ENCODE measurements around the gene DIO2. TPM values are rescaled to one million over a fixed set of nuclear protein-coding genes. Genes with fewer than 3 reads are reported as not detected.
A peak's percentile ranks its signal among the peaks of the same experiment; 100 is the strongest.

DIO2 gene
- 2.5 and 9.3 TPM in 2 replicates for total RNA-seq
- 0.71 and 0.74 TPM in 2 replicates for polyA plus RNA-seq

DNA sequence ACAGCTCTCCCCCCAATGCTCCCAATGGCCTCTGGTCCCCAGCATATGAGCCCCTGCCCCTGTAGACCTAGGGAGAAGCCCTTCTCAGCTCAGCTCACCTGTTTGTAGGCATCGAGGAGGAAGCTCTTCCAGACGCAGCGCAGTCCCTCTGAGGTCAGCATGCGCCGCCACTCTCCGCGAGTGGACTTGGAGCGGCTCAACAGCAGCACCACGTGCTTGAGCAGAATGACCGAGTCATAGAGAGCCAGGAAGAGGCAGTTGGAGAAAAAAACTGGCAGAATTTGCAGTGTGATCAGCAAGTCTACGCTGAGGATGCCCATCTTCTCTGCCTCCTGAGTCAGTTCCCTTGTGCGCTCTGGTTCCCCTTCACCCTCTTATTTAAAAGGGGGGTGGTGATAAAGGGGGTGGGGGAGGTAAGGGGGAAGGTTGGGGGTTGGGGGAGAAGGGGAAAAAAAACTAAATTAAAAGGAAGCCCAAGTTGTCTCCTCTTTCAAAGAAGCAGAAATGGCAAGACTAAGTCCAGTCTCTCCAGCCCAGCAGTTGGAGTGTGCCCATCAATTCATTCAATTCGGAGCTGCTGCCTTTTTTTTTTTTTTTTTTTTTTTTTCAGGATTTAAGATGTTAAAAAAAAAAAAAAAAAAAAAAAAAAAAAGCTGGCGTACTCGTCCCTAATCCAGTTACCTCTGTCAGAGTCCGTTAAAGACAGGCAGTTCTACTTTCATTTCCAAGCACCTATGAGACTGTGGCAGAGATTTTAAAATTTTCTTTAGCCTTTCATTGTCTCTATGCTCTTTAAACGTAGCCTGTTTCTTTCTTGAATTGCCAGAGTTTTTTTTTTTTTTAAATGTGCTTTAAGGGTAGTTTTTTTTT is at the start of gene DIO2:
Gene DIO2 (minus strand): TSS at position 352 of the 870 bp plus-strand sequence. CDS start 32 bp downstream, at position 320.
- Histone ChIP-seq H3K79me2 (no peaks in the 10 kb centered on the region), H3K4me2 (peak within 1 kb of the TSS; percentile 76), H3K36me3 (replicated peaks; ENCODE audit: insufficient read depth, low read depth) (no peaks in the 10 kb centered on the region), H4K20me1 (ENCODE audit: insufficient read depth, poor library complexity, severe bottlenecking) (no peaks in the 10 kb centered on the region), H3K9me2 (replicated peaks; ENCODE audit: insufficient read depth) (no peaks in the 10 kb centered on the region), H3K4me3 (peak within 1 kb of the TSS; percentile 33), H3K4me1 (ENCODE audit: insufficient read depth) (no peaks in the 10 kb centered on the region), H3K27ac (peak within 1 kb of the TSS; percentile 2), H2AFZ (peak within 1 kb of the TSS; percentile 29), H3K9me3 (ENCODE audit: low read depth) (no peaks in the 10 kb centered on the region), H3K27me3 (no peaks in the 10 kb centered on the region)
- peak; percentile 11 for DNase-seq (ENCODE audit: low spot score)
- TF ChIP-seq, protein P1, sequence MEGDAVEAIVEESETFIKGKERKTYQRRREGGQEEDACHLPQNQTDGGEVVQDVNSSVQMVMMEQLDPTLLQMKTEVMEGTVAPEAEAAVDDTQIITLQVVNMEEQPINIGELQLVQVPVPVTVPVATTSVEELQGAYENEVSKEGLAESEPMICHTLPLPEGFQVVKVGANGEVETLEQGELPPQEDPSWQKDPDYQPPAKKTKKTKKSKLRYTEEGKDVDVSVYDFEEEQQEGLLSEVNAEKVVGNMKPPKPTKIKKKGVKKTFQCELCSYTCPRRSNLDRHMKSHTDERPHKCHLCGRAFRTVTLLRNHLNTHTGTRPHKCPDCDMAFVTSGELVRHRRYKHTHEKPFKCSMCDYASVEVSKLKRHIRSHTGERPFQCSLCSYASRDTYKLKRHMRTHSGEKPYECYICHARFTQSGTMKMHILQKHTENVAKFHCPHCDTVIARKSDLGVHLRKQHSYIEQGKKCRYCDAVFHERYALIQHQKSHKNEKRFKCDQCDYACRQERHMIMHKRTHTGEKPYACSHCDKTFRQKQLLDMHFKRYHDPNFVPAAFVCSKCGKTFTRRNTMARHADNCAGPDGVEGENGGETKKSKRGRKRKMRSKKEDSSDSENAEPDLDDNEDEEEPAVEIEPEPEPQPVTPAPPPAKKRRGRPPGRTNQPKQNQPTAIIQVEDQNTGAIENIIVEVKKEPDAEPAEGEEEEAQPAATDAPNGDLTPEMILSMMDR (IDR thresholded peaks at IDR 0.05; ENCODE audit: poor library complexity), result no peak
- TF ChIP-seq EZH2phosphoT487 (IDR thresholded peaks at IDR 0.05; ENCODE audit: low read depth, severe bottlenecking, unreplicated experiment), result no peak
- TF ChIP-seq EZH2 (IDR thresholded peaks at IDR 0.05; ENCODE audit: borderline replicate concordance), result no peak
- 57% methylated on average over 17 of the region's 17 CpGs for WGBS (ENCODE audit: low lambda C conversion rate, missing lambda C conversion rate)

GRCh38 chr14:80260645-80261044 is 49.3 kb upstream of the DIO2 start:
- H3K27ac ChIP-seq, result no peak overlapping the region
- H3K4me3 ChIP-seq, result no peak overlapping the region
- TF ChIP-seq EZH2phosphoT487 (IDR thresholded peaks at IDR 0.05; ENCODE audit: low read depth, severe bottlenecking, unreplicated experiment), result no peak
- TF ChIP-seq EZH2 (IDR thresholded peaks at IDR 0.05; ENCODE audit: borderline replicate concordance), result no peak
- TF ChIP-seq, protein P1 (IDR thresholded peaks at IDR 0.05; ENCODE audit: poor library complexity), result no peak
- H3K79me2 ChIP-seq, result no peaks in the 10 kb centered on the region
- DNase-seq (ENCODE audit: low spot score), result no peak
- WGBS (ENCODE audit: low lambda C conversion rate, missing lambda C conversion rate), result 59% methylated on average over 5 of the region's 5 CpGs
- H3K27me3 ChIP-seq, result no peaks in the 10 kb centered on the region
- no peaks in the 10 kb centered on the region for H3K9me2 ChIP-seq (replicated peaks; ENCODE audit: insufficient read depth)
- H3K4me2 ChIP-seq, result no peak overlapping the region
- no peaks in the 10 kb centered on the region for H4K20me1 ChIP-seq (ENCODE audit: insufficient read depth, poor library complexity, severe bottlenecking)
- H2AFZ ChIP-seq, result no peak overlapping the region
- no peaks in the 10 kb centered on the region for H3K36me3 ChIP-seq (replicated peaks; ENCODE audit: insufficient read depth, low read depth)
- H3K9me3 ChIP-seq (ENCODE audit: low read depth), result no peaks in the 10 kb centered on the region
- no peaks in the 10 kb centered on the region for H3K4me1 ChIP-seq (ENCODE audit: insufficient read depth)

DNA sequence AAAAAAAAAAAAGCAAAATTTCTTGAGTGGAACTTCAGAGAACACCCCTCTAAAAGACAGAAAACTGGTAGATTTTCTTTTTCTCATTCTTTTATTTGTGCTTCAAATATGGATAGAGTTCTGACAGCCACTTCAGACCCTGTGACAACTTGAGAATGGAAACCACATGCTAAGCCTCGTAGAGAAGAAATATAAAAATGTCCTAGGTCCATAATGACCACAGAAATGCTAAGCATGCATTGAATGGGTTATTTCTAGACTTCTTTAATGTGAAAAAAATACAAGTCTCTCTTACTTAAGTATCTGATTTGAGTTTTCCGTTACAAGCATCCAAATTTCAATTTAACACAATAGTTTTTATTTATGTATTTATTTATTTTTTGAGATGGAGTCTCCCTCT is 28.3 kb upstream of the DIO2 start:
- Histone ChIP-seq H3K4me3 (no peak overlapping the region), H3K4me2 (no peak overlapping the region), H2AFZ (no peak overlapping the region), H3K27me3 (no peaks in the 10 kb centered on the region), H3K79me2 (no peaks in the 10 kb centered on the region), H4K20me1 (ENCODE audit: insufficient read depth, poor library complexity, severe bottlenecking) (no peaks in the 10 kb centered on the region), H3K9me2 (replicated peaks; ENCODE audit: insufficient read depth) (no peaks in the 10 kb centered on the region), H3K9me3 (ENCODE audit: low read depth) (peaks cover 3% of the 10 kb centered on the region), H3K36me3 (replicated peaks; ENCODE audit: insufficient read depth, low read depth) (no peaks in the 10 kb centered on the region), H3K27ac (no peak overlapping the region), H3K4me1 (ENCODE audit: insufficient read depth) (no peaks in the 10 kb centered on the region)
- TF ChIP-seq EZH2phosphoT487 (IDR thresholded peaks at IDR 0.05; ENCODE audit: low read depth, severe bottlenecking, unreplicated experiment) (no peak), EZH2 (IDR thresholded peaks at IDR 0.05; ENCODE audit: borderline replicate concordance) (no peak)
- TF ChIP-seq, protein P1 (IDR thresholded peaks at IDR 0.05; ENCODE audit: poor library complexity), result no peak
- WGBS (ENCODE audit: low lambda C conversion rate, missing lambda C conversion rate), result 76% methylated on average over 2 of the region's 2 CpGs
- DNase-seq (ENCODE audit: low spot score), result no peak
